Lower leg skin (tissue), 3 donors: ENCODE results near the gene SV2C.

Experiments used
- CTCF ChIP-seq, 3 donors: fragments of 450-650 bp; IDR thresholded peaks; one replicate each; pipeline ENCODE4 v1.5.1; 2016; ENCODE audit warnings: antibody characterized with exemption in 3 of 3, mild to moderate bottlenecking in 3 of 3, moderate library complexity in 2 of 3
- POLR2A ChIP-seq, 2 donors: fragments of 450-650 bp; IDR thresholded peaks; one replicate each; pipeline ENCODE4 v1.6.1; 2016 to 2017; ENCODE audit warnings: antibody characterized with exemption in 2 of 2, mild to moderate bottlenecking in 1 of 2, moderate library complexity in 1 of 2

GRCh38 chr5:76099286-76099702 is 16.1 kb downstream of the SV2C start:
- no peak for TF ChIP-seq POLR2A (IDR thresholded peaks at IDR 0.05)
- TF ChIP-seq CTCF (IDR thresholded peaks at IDR 0.05) = no peak
